GM18868 (cell line): ENCODE measurements around the gene ICOSLG.
A peak's percentile ranks its signal among the peaks of the same experiment; 100 is the strongest.
"Not testable (repeated sequence)": the region's sequence is repeated elsewhere in the genome, so short reads cannot be mapped to it uniquely, and the experiment has no call there.

ENCODE experiments used
- ATAC-seq: cut with Tn5 transposase; IDR thresholded peaks from one replicate; pipeline ENCODE4 v1.9.1; 2021; ENCODE audit warnings: mild to moderate bottlenecking, moderate library complexity; ENCODE audit not compliant: unreplicated experiment

Gene ICOSLG

GRCh38 chr21:44227614-44228013 lies 13.1 kb downstream of the ICOSLG start:
- not testable (repeated sequence) for ATAC-seq

GRCh38 chr21:44225605-44226004 lies 15.1 kb downstream of the ICOSLG start:
- not testable (repeated sequence) for ATAC-seq

GRCh38 chr21:44223334-44223733 lies 17.4 kb downstream of the ICOSLG start:
- ATAC-seq: not testable (repeated sequence)

GRCh38 chr21:44220674-44221073 lies 20.1 kb downstream of the ICOSLG start:
- not testable (repeated sequence) for ATAC-seq

- not testable (repeated sequence) for ATAC-seq
These were observed 22.3 kb downstream of the ICOSLG start for GRCh38 chr21:44218461-44218860.

GRCh38 chr21:44211978-44212377 lies 28.8 kb downstream of the ICOSLG start:
- not testable (repeated sequence) for ATAC-seq

GRCh38 chr21:44211574-44211973 lies 29.2 kb downstream of the ICOSLG start:
- ATAC-seq: not testable (repeated sequence)

GRCh38 chr21:44207860-44208646 lies 32.7 kb downstream of the ICOSLG start:
- ATAC-seq: not testable (repeated sequence)

GRCh38 chr21:44206698-44207676 lies 33.8 kb downstream of the ICOSLG start:
- ATAC-seq: peak; percentile 66

GRCh38 chr21:44206187-44206586 lies 34.6 kb downstream of the ICOSLG start:
- ATAC-seq: not testable (repeated sequence)

GRCh38 chr21:44202590-44203299 lies 38.0 kb downstream of the ICOSLG start:
- ATAC-seq: not testable (repeated sequence)

- not testable (repeated sequence) for ATAC-seq
These were observed 40.7 kb downstream of the ICOSLG start for GRCh38 chr21:44199997-44200396.

GRCh38 chr21:44199448-44199847 lies 41.3 kb downstream of the ICOSLG start:
- no peak for ATAC-seq

GRCh38 chr21:44197156-44197516 lies 43.6 kb downstream of the ICOSLG start:
- ATAC-seq: not testable (repeated sequence)

GRCh38 chr21:44196212-44197155 lies 44.3 kb downstream of the ICOSLG start:
- not testable (repeated sequence) for ATAC-seq

- ATAC-seq: not testable (repeated sequence)
These were observed 45.9 kb downstream of the ICOSLG start for GRCh38 chr21:44194888-44195287.

GRCh38 chr21:44194451-44194850 lies 46.3 kb downstream of the ICOSLG start:
- not testable (repeated sequence) for ATAC-seq

GRCh38 chr21:44193108-44193507 lies 47.6 kb downstream of the ICOSLG start:
- not testable (repeated sequence) for ATAC-seq

- ATAC-seq: not testable (repeated sequence)
These were observed 50.1 kb downstream of the ICOSLG start for GRCh38 chr21:44190349-44191271.
